HepG2 (cell line): ENCODE data around the gene CYB561. TPM values are rescaled to one million over a fixed set of nuclear protein-coding genes. Genes with fewer than 3 reads are reported as not detected.

Experiments used
- ATAC-seq: fragments of 200-7000 bp; cut with Tn5 transposase; 3 replicates; pipeline ENCODE4 v1.9.1; 2020; ENCODE audit warnings: mild to moderate bottlenecking, moderate library complexity
- BruUV-seq: library from RNA; stranded (reverse); fragments of 400-500 nt; replicated peaks from 2 replicates; lab custom pipeline; 2021; lab: Mats Ljungman, UMichigan
- CTCF ChIA-PET: fragments of 300-600 bp; formaldehyde crosslinking; extraction: SDS; loops from one replicate; lab custom pipeline; 2021; ENCODE audit warnings: low total read pairs, inconsistent platforms, low intra/inter-chr PET ratio; lab: Yijun Ruan, JAX
- POLR2A ChIA-PET: fragments of 350-600 bp; sonication (Branson Sonifier 250); formaldehyde crosslinking; loops from one replicate; lab custom pipeline; 2020; ENCODE audit warnings: antibody characterized with exemption, inconsistent platforms; lab: Yijun Ruan, JAX
- DNase-seq: peaks from one replicate; pipeline ENCODE4 v3.0.0-alpha.2; 2015; ENCODE audit warnings: low spot score
- FAIRE-seq: peaks from 3 replicates; lab custom pipeline; 2011; peaks lifted over from hg19 to GRCh38; lab: Jason Lieb, UNC
- H2AFZ ChIP-seq: one replicate; pipeline ENCODE4 v1.6.1; 2011; ENCODE audit warnings: low read length, inconsistent platforms
- H3K27ac ChIP-seq: fragments of 300-600 bp; 3 replicates; pipeline ENCODE4 v1.8.0; 2011; ENCODE audit warnings: mixed run types, mild to moderate bottlenecking, mixed read lengths, low read length, inconsistent platforms; ENCODE audit not compliant: insufficient read depth; ENCODE audit errors: extremely low read length
- H3K27me3 ChIP-seq, 2 experiments: fragments of 200-600 bp in 1 of 2; 2 replicates in 1 of 2; 3 replicates in 1 of 2; pipeline versions ENCODE4 v1.6.0 to v1.8.0; 2011; ENCODE audit warnings: low read length in 2 of 2, mild to moderate bottlenecking in 2 of 2, moderate library complexity in 2 of 2, inconsistent platforms in 1 of 2; ENCODE audit not compliant: insufficient read depth in 2 of 2, control insufficient read depth in 1 of 2
- H3K36me3 ChIP-seq, 2 experiments: fragments of 200-600 bp in 1 of 2; replicated peaks in 1 of 2; 2 replicates in 1 of 2; 3 replicates in 1 of 2; pipeline versions ENCODE4 v1.5.1 to v1.8.0; 2011; ENCODE audit warnings: low read length in 2 of 2, inconsistent platforms in 1 of 2; ENCODE audit not compliant: insufficient read depth in 2 of 2, control insufficient read depth in 1 of 2
- H3K4me1 ChIP-seq: 2 replicates; pipeline ENCODE4 v1.5.1; 2012; ENCODE audit warnings: low read length, inconsistent platforms; ENCODE audit not compliant: insufficient read depth
- H3K4me2 ChIP-seq: 2 replicates; pipeline ENCODE4 v1.6.0; 2011; ENCODE audit warnings: low read depth, low read length, inconsistent platforms
- H3K4me3 ChIP-seq, 3 experiments: fragments of 200-600 bp in 1 of 3; sonication (generic), shearing (Covaris generic) in 1 of 3; replicated peaks in 1 of 3; 2 replicates each; pipeline ENCODE4 v1.5.1; 2011 to 2016; ENCODE audit warnings: low read length in 3 of 3, inconsistent platforms in 2 of 3, low read depth in 2 of 3, mild to moderate bottlenecking in 2 of 3, control low read depth in 1 of 3, mixed read lengths in 1 of 3; ENCODE audit not compliant: insufficient read depth in 1 of 3
- H3K79me2 ChIP-seq: one replicate; pipeline ENCODE4 v1.6.1; 2011; ENCODE audit warnings: low read length, inconsistent platforms; ENCODE audit not compliant: insufficient read depth
- H3K9ac ChIP-seq: 2 replicates; pipeline ENCODE4 v1.6.0; 2011; ENCODE audit warnings: mild to moderate bottlenecking, low read depth, low read length, inconsistent platforms; ENCODE audit not compliant: insufficient read depth
- H3K9me3 ChIP-seq: 2 replicates; pipeline ENCODE4 v1.5.1; 2012; ENCODE audit warnings: mild to moderate bottlenecking, low read length
- H4K20me1 ChIP-seq: 2 replicates; pipeline ENCODE4 v1.6.0; 2011; ENCODE audit warnings: inconsistent platforms, mild to moderate bottlenecking, low read length, moderate library complexity; ENCODE audit not compliant: insufficient read depth
- ARNTL ChIP-seq: sonication (generic); formaldehyde crosslinking; IDR thresholded peaks from 2 replicates; pipeline ENCODE4 v1.4.0; 2020; ENCODE audit warnings: mild to moderate bottlenecking, missing genetic modification reagents
- CENPX ChIP-seq: sonication (generic); formaldehyde crosslinking; IDR thresholded peaks from 2 replicates; pipeline ENCODE4 v1.9.0; 2021; ENCODE audit warnings: mild to moderate bottlenecking, missing genetic modification reagents, moderate library complexity
- FOXK2 ChIP-seq: fragments of 450-650 bp; IDR thresholded peaks from 2 replicates; pipeline ENCODE4 v1.6.1; 2016
- FOXP1 ChIP-seq, 2 experiments: fragments of 450-650 bp in 1 of 2; IDR thresholded peaks; 2 replicates each; pipeline ENCODE4 v1.6.1; 2017 to 2018; ENCODE audit warnings: antibody characterized with exemption in 1 of 2
- POLR2A ChIP-seq, 2 experiments: IDR thresholded peaks; 2 replicates each; pipeline ENCODE4 v1.6.1; 2011; ENCODE audit warnings: low read depth in 2 of 2, low read length in 2 of 2, mild to moderate bottlenecking in 1 of 2, moderate library complexity in 1 of 2; ENCODE audit not compliant: insufficient read depth in 1 of 2
- PPARG ChIP-seq: conservative IDR thresholded peaks from 2 replicates; pipeline ENCODE4 v1.6.1; 2016; ENCODE audit warnings: missing biosample characterization, missing genetic modification reagents
- YY1 ChIP-seq: IDR thresholded peaks from 2 replicates; pipeline ENCODE4 v1.6.1; 2011; ENCODE audit warnings: low read length, low read depth, moderate library complexity, mild to moderate bottlenecking; ENCODE audit not compliant: insufficient read depth, insufficient replicate concordance
- ZNF121 ChIP-seq: sonication (generic); formaldehyde crosslinking; IDR thresholded peaks from 2 replicates; pipeline ENCODE4 v1.5.0; 2020; ENCODE audit warnings: mild to moderate bottlenecking, missing genetic modification reagents
- ZNF160 ChIP-seq: sonication (generic); formaldehyde crosslinking; IDR thresholded peaks from 2 replicates; pipeline ENCODE4 v1.8.0; 2022; ENCODE audit warnings: mild to moderate bottlenecking, inconsistent platforms, missing genetic modification reagents
- ZNF34 ChIP-seq: sonication (generic); formaldehyde crosslinking; IDR thresholded peaks from 2 replicates; pipeline ENCODE4 v1.4.0; 2020; ENCODE audit warnings: mild to moderate bottlenecking, missing genetic modification reagents, borderline replicate concordance
- ZNF746 ChIP-seq: sonication (generic); formaldehyde crosslinking; IDR thresholded peaks from 2 replicates; pipeline ENCODE4 v1.8.0; 2022; ENCODE audit warnings: mild to moderate bottlenecking, missing genetic modification reagents
- WGBS: methylation state at CpG from one replicate; pipeline ENCODE4 v1.1.6; 2017; ENCODE audit warnings: low lambda C conversion rate; 5-methylcytosine and 5-hydroxymethylcytosine counted together
- in situ Hi-C: cut with HindIII; loops from 2 replicates; pipeline ENCODE4 v1.10.0; 2017; ENCODE audit warnings: low pct_unique_long_range_greater_than_20kb; ENCODE audit not compliant: extremely low pct_ligation_motif_present
- intact Hi-C: fragments of 100-400 bp; cut with micrococcal nuclease; formaldehyde crosslinking; loops from one replicate; pipeline ENCODE4 v1.10.0; 2022; ENCODE audit not compliant: unreplicated experiment
- polyA plus RNA-seq, 8 experiments: library from polyadenylated mRNA; depleted of rRNA in 3 of 8; stranded (reverse) in 7 of 8; unstranded in 1 of 8; fragments of >200 nt; fragmentation: Illumina TruSeq in 4 of 8; extraction: Trizol in 4 of 8; gene quantifications; 2 replicates each; pipeline versions ENCODE4 v1.2.1 to v1.2.3, GENCODE V29; 2011 to 2016; ENCODE audit warnings: low read depth in 4 of 8, missing spikeins in 1 of 8, mixed read lengths in 1 of 8; ENCODE audit not compliant: insufficient read depth in 1 of 8
- total RNA-seq, 5 experiments: library from RNA; depleted of rRNA; stranded (reverse); fragments of >200 nt; fragmentation: Illumina TruSeq; extraction: Trizol; gene quantifications; 2 replicates each; pipeline ENCODE4 v1.2.3, GENCODE V29; 2016; ENCODE audit warnings: low read depth in 1 of 5
- TF ChIP-seq, protein P1 (sequence below): sonication (generic); formaldehyde crosslinking; IDR thresholded peaks from 2 replicates; pipeline ENCODE4 v1.4.0; 2020; ENCODE audit warnings: mild to moderate bottlenecking, low read depth, missing genetic modification reagents

CYB561 gene
- total and polyA plus RNA-seq, 2 of the 13 experiments (the other 11 are each of a cell fraction or from before 2014, with no cell fraction given) = 1.5 to 6.7 TPM

- Histone ChIP-seq H3K4me2 (no peak overlapping the region), H4K20me1 (no peaks in the 10 kb centered on the region), H3K9ac (no peak overlapping the region), H3K4me1 (no peaks in the 10 kb centered on the region), H2AFZ (no peak overlapping the region), H3K9me3 (no peaks in the 10 kb centered on the region), H3K4me3 (no peak overlapping the region), H3K27ac (no peak overlapping the region), H3K27me3 (peaks cover 18 to 90% of the 10 kb centered on the region in 2 experiments; a peak in 4 of 5 replicates), H3K79me2 (no peaks in the 10 kb centered on the region), H3K36me3 (no peaks in the 10 kb centered on the region)
- intact Hi-C loops = loop anchor here (5.0 to 10.0 kb wide), 4 partner anchors 153 to 443 kb away; partner anchors contain the start of genes CCDC47 and DDX42
- ChIA-PET POLR2A (no interaction called here), CTCF (no interaction called here)
- DNase-seq = no peak
- 19% methylated on average over 23 of the region's 25 CpGs for WGBS
- TF ChIP-seq, protein P1, sequence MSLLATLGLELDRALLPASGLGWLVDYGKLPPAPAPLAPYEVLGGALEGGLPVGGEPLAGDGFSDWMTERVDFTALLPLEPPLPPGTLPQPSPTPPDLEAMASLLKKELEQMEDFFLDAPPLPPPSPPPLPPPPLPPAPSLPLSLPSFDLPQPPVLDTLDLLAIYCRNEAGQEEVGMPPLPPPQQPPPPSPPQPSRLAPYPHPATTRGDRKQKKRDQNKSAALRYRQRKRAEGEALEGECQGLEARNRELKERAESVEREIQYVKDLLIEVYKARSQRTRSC (CRISPR knock-in tag) = no peak
- TF ChIP-seq CENPX (CRISPR knock-in tag) (no peak), FOXP1 (IDR thresholded peaks at IDR 0.05) (no peak), FOXP1 (CRISPR knock-in tag; IDR thresholded peaks at IDR 0.05) (no peak), ZNF746 (CRISPR knock-in tag) (no peak), YY1 (no peak), ZNF121 (CRISPR knock-in tag) (no peak), ZNF160 (no peak), ARNTL (CRISPR knock-in tag) (no peak), POLR2A (IDR thresholded peaks at IDR 0.05; ENCODE audit: insufficient read depth in 1 of 2, low read depth in 2 of 2, low read length in 2 of 2) (no peak), PPARG (no peak), FOXK2 (no peak), ZNF34 (CRISPR knock-in tag) (no peak)
- ATAC-seq = no peak
- in situ Hi-C loops = loop anchor here (5.0 to 10.0 kb wide), 3 partner anchors 55 to 273 kb away; partner anchors contain the start of gene ACE
- no TSS peak for BruUV-seq
- FAIRE-seq = no peak
Measured at GRCh38 chr17:63421681-63422645, 24.1 kb downstream of the CYB561 start.
